ENCODE data around the gene OARD1. TPM values are rescaled to one million over a fixed set of nuclear protein-coding genes. Genes with fewer than 3 reads are reported as not detected.

Gene OARD1
- total RNA-seq, 6 donors from 2014 or later = 10.0 to 27.3 (median 20.0) TPM

DNA sequence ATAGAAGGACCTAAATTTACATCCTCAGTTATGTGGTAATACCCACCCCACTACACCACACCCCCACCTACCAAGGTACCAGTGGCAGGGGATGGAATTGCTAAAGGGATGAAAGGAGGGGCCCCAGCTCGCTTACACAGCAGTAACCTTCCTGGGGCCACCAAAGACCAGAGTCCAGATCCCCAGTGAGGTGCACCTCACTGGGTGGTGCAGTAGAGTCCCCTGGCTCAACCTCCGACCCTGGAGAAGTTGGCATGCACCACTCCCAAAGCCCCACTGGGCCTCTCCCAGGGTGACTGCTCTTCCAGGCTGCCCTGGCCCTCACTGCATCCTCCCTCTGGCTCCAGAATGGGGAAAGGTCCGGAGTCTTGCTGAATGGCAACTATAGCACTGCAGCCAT lies 34.0 kb downstream of the OARD1 start:
- H3K4me3 ChIP-seq = no peak overlapping the region

DNA sequence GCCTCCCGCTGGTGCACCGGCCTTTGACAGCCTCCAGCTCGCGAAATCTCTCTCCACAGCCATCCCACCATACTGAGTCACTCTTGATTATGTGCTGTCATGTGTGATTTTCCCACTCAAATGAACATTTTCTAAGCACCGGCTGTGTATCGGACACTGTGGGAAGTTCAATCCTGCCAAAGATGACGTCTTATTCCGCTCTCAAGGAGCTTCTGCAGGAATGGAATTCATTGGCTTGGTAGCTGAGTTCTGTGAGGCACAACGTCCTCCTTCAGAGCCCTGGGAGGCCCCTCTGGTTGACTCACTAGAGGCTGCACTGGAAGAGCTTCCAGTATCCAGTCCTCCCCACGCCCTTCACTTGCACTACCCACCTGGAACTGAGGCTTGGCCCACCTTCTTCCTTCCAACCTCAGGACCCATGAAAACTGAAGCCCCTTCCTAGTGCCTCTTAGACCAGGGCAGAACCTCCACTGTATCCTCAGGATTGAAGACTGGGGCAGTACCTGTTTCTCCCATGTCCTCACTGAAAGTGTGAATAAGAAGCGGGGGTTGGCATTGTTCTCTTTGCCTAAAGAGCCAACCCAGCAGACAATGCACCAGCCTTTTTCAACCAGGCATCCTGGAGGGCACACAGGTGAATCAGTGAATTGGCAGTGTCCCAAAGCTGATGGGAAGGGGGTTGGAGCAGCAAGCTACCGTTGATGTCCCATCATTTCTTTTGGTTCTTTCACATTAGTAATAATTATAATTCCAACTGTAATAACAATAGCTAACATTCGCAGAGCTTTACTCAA lies 34.9 kb downstream of the OARD1 start:
- Histone ChIP-seq H3K4me3 (no peak overlapping the region), H3K27ac (no peak overlapping the region), H3K9me3 (no peaks in the 10 kb centered on the region), H3K4me1 (peaks cover 0 to 9% (median 4%) of the 10 kb centered on the region in 4 donors), H3K27me3 (no peaks in the 10 kb centered on the region), H3K36me3 (no peaks in the 10 kb centered on the region)
- peak in 1 of 2 donors; percentile 33 for ATAC-seq (ENCODE audit: low FRiP score in 2 of 2)
- no peak for TF ChIP-seq POLR2A (IDR thresholded peaks at IDR 0.05)
- TF ChIP-seq, protein P1, sequence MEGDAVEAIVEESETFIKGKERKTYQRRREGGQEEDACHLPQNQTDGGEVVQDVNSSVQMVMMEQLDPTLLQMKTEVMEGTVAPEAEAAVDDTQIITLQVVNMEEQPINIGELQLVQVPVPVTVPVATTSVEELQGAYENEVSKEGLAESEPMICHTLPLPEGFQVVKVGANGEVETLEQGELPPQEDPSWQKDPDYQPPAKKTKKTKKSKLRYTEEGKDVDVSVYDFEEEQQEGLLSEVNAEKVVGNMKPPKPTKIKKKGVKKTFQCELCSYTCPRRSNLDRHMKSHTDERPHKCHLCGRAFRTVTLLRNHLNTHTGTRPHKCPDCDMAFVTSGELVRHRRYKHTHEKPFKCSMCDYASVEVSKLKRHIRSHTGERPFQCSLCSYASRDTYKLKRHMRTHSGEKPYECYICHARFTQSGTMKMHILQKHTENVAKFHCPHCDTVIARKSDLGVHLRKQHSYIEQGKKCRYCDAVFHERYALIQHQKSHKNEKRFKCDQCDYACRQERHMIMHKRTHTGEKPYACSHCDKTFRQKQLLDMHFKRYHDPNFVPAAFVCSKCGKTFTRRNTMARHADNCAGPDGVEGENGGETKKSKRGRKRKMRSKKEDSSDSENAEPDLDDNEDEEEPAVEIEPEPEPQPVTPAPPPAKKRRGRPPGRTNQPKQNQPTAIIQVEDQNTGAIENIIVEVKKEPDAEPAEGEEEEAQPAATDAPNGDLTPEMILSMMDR (IDR thresholded peaks at IDR 0.05) = no peak
- TF ChIP-seq POLR2AphosphoS5 (IDR thresholded peaks at IDR 0.05) = no peak
- no peak for TF ChIP-seq EP300 (IDR thresholded peaks at IDR 0.05)
- WGBS, 2 donors = 88% methylated on average over 12 to 13 of the region's 13 CpGs
- no peak for DNase-seq

More for the DNA sequence above, 34.0 kb downstream of the OARD1 start:
- no peak overlapping the region for H3K27ac ChIP-seq
- 77 to 93% methylated on average over 3 of the region's 3 CpGs for WGBS, 2 donors
- no peak for TF ChIP-seq POLR2A (IDR thresholded peaks at IDR 0.05)
- TF ChIP-seq, protein P1 (IDR thresholded peaks at IDR 0.05) = no peak
- TF ChIP-seq POLR2AphosphoS5 (IDR thresholded peaks at IDR 0.05) = no peak
- no peak for TF ChIP-seq EP300 (IDR thresholded peaks at IDR 0.05)
- H3K4me1 ChIP-seq = peaks cover 0 to 9% (median 4%) of the 10 kb centered on the region in 4 donors
- no peaks in the 10 kb centered on the region for H3K27me3 ChIP-seq
- no peaks in the 10 kb centered on the region for H3K36me3 ChIP-seq
- DNase-seq (no peak), ATAC-seq (ENCODE audit: low FRiP score in 2 of 2) (no peak)
- H3K9me3 ChIP-seq = no peaks in the 10 kb centered on the region

DNA sequence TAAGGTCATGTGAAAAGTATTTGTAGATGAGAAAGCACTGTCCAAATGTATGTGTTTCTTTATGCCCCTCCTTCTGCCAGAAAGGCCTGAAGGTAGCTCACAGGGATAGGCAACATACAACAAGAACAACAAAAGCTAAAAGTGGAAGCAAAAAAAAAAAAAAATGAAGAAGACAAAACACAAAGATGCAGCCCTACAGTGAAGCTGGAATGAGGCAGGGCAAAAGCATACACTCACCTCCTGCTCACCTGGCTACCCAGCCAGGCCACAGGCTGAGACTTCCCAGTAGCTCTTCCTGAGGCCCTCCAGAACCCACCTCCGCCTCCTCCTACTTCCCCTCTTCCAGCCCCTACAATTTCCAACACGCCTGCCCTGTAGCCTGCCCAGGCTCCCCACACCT lies 35.6 kb downstream of the OARD1 start:
- ATAC-seq (ENCODE audit: low FRiP score in 2 of 2) (no peak), DNase-seq (no peak)
- no peaks in the 10 kb centered on the region for H3K9me3 ChIP-seq
- no peak for TF ChIP-seq EP300 (IDR thresholded peaks at IDR 0.05)
- no peak for TF ChIP-seq POLR2A (IDR thresholded peaks at IDR 0.05)
- TF ChIP-seq, protein P1 (IDR thresholded peaks at IDR 0.05) = no peak
- TF ChIP-seq POLR2AphosphoS5 (IDR thresholded peaks at IDR 0.05) = no peak
- no peak overlapping the region for H3K27ac ChIP-seq
- H3K36me3 ChIP-seq = no peaks in the 10 kb centered on the region
- WGBS, 2 donors = 94 to 95% methylated on average over 2 of the region's 2 CpGs
- no peaks in the 10 kb centered on the region for H3K27me3 ChIP-seq
- peaks cover 0 to 9% (median 4%) of the 10 kb centered on the region in 4 donors for H3K4me1 ChIP-seq
- no peak overlapping the region for H3K4me3 ChIP-seq

DNA sequence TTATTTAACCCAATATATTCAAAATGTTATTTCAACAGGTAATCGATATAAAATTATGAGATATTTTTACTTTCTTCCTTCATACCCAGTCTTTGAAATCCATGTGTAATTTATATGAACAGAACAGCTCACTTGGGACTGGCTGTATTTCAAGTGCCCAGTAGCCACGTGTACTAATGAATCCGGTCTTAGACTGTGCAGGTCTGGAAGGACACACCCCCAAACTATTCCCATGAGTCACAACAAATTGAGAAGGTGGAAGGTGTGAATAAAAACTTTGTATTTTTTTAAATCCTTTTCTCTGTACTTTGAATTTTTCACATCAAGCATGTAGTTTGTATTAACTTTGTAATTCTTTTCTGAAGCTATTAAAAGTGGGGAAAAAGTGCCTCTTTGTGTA lies 36.0 kb downstream of the OARD1 start:
- no peak for ATAC-seq (ENCODE audit: low FRiP score in 2 of 2)
- TF ChIP-seq POLR2A (IDR thresholded peaks at IDR 0.05) = no peak
- 72 to 73% methylated on average over 3 of the region's 3 CpGs for WGBS, 2 donors
- Histone ChIP-seq H3K4me3 (no peak overlapping the region), H3K27ac (no peak overlapping the region), H3K27me3 (no peaks in the 10 kb centered on the region), H3K9me3 (no peaks in the 10 kb centered on the region), H3K36me3 (no peaks in the 10 kb centered on the region), H3K4me1 (peaks cover 0 to 9% (median 4%) of the 10 kb centered on the region in 4 donors)
- peak in 1 of 2 donors; percentile 60 for DNase-seq

DNA sequence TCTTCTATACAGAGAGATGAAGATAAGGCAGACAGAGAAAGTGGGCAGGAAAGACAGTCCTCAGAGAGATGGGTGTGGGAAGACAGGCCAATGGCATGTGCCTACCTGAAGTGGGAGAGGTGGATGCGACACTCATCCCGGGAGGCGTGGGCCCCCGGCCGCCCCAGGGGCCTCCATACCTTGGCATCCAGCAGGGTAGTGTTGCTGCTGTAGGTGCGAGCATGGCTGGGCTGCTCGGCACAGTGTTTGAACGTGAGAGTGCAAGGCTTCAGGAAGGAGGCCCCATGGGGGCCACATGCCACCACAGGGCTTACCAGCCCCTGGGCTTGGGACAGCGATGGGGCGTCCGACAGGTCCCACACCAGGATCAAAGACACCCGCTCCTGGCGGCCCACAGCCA lies 38.4 kb downstream of the OARD1 start:
- peak in 1 of 2 donors; percentile 65 for DNase-seq
- Histone ChIP-seq H3K4me3 (no peak overlapping the region), H3K4me1 (peaks cover 0 to 2% (median under 1%) of the 10 kb centered on the region in 4 donors), H3K9me3 (no peaks in the 10 kb centered on the region), H3K27ac (no peak overlapping the region), H3K36me3 (no peaks in the 10 kb centered on the region), H3K27me3 (no peaks in the 10 kb centered on the region)
- TF ChIP-seq POLR2A (IDR thresholded peaks at IDR 0.05) = no peak
- no peak for TF ChIP-seq POLR2AphosphoS5 (IDR thresholded peaks at IDR 0.05)
- no peak for TF ChIP-seq EP300 (IDR thresholded peaks at IDR 0.05)
- TF ChIP-seq, protein P1 (IDR thresholded peaks at IDR 0.05) = no peak
- ATAC-seq (ENCODE audit: low FRiP score in 2 of 2) = no peak
- WGBS, 2 donors = 92 to 95% methylated on average over 8 to 13 of the region's 13 CpGs
